GM10266 (cell line): Measurements from ENCODE around the gene TRPT1.
"Not testable (repeated sequence)": the region's sequence is repeated elsewhere in the genome, so short reads cannot be mapped to it uniquely, and the experiment has no call there.

Source experiments
- DNase-seq: peaks from one replicate; pipeline ENCODE4 v3.0.0; 2012; ENCODE audit errors: extremely low spot score
- TF ChIP-seq, protein P1 (sequence below): IDR thresholded peaks from 2 replicates; pipeline ENCODE4 v1.5.1; 2012; ENCODE audit warnings: mild to moderate bottlenecking, low read depth; ENCODE audit not compliant: control insufficient read depth, insufficient read depth; ENCODE audit errors: missing control alignments

Gene TRPT1

DNA sequence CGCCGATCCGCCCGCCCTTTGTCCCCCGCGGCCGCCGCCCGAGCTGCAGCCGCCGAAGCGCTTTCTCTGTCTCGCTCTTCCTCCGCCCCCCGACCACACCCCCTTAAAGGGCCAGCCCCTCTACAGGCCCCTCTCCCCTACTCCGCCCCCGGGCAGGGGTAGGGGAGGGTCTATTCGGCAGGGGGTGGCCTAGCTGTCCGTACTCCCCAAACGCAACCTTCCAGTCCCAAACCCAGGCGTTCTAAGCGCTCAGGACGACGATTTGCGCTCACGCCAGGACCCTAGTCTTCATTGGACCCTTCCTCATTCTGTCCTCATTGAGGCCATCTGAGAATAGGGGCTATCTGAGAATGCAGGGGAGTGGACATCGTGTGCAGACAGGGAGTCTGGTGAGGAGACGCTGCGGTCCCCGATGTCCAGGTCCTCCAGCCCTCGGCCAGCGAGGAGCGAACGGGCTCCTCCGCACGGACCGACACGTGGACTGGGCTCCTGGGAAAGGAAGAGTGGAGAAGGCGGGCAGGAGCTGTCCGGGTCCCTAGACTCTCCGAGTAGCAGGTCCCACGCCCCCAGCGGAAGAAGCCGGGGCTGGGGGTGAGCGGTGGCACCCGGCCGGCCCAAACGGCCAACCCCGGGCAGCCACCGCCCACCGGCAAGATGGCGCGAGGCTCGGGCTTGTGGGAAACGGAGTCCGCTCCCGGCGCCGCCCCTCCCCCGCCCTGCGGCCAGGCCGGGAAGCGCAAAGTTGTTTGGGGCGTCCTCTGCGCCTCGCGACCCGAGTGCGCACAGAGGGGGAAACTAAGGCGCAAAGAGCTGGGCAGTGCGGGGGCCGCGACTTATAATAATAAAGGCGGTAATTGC, 21.1 kb upstream of the TRPT1 start, which contains the start of gene PPP1R14B:
PPP1R14B (minus strand) TSS at position 73 of the 858 bp plus-strand sequence. CDS start 270 bp downstream, outside the sequence.
- peak; percentile 92 for DNase-seq
- TF ChIP-seq, protein P1, sequence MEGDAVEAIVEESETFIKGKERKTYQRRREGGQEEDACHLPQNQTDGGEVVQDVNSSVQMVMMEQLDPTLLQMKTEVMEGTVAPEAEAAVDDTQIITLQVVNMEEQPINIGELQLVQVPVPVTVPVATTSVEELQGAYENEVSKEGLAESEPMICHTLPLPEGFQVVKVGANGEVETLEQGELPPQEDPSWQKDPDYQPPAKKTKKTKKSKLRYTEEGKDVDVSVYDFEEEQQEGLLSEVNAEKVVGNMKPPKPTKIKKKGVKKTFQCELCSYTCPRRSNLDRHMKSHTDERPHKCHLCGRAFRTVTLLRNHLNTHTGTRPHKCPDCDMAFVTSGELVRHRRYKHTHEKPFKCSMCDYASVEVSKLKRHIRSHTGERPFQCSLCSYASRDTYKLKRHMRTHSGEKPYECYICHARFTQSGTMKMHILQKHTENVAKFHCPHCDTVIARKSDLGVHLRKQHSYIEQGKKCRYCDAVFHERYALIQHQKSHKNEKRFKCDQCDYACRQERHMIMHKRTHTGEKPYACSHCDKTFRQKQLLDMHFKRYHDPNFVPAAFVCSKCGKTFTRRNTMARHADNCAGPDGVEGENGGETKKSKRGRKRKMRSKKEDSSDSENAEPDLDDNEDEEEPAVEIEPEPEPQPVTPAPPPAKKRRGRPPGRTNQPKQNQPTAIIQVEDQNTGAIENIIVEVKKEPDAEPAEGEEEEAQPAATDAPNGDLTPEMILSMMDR = no peak

DNA sequence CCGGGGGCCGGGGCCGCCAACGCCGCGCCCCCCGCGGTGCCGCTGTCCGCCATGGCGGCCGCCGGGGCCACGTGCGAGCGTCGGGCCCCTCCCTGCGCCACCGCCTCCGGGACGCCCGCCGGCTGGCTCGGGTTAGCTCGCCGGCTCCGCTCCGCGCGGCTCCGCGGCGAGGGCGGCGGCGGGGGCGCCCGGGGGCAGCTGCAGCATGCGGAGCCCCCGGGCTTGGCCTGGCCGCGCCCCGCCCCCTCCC, 20.6 kb upstream of the TRPT1 start:
- DNase-seq = not testable (repeated sequence)

DNA sequence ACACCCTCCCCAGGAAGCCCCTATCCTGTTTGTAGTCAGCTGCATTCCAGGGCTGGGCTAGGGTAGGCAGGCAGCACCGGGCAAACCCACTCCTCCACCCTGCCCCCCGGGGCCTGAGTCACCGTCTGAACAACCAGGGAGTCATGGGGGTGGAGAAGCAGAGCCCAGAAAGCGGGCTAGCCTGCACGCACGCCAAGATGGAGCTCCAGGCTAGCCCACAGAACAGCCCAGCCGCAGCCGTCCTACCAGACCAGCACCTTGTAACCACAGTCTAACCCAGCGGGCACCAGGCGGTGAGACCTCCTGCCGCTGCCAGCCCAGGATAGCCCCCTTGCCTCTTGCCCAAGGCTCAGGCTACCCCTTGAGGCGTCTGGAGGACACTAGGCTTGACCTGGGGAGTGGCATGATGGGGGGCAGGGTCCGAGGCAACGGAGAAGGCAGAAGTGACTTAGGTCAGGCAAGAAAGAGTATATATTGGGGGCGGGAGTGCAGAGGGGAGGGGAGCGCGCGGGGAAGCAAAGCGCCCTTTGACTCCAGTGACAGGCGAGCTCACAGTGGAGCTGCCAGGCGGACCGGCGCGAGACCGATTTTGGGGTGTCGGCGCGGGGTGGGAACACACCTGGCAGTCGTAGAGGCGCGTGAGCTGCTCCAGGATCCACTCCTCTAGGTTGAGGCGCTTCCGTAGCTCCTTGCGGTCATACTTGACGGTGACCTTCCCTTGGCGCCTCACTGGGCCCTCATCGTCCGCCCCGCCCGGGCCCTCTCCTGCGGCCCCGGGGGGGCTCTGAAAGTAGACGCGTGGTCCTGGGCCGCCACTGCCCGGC, 20.0 kb upstream of the TRPT1 start:
- TF ChIP-seq, protein P1 = no peak
- DNase-seq = no peak

- no peak for DNase-seq
These were observed 19.4 kb upstream of the TRPT1 start for GRCh38 chr11:64245401-64245796.

DNA sequence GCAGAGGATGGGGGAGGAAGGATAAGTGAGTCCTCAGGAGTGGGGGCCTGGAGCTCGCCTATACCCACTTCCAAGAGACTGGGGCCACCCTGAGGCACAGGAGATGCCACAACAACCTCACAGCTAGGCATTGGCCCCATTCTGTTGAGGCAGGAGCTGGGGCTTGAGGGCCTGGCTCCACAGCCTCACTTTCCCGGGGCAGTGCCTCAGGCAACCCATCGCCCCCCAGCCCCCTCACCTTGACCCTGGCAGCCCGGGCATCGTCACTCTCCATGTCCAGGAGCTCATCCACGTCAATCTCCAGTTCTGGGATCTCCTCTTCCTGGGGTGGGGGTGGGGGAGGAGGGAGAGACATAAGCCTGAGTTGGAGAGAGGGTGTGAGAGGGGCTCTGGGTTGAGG, 19.0 kb upstream of the TRPT1 start:
- TF ChIP-seq, protein P1 = no peak
- DNase-seq = no peak

More at GRCh38 chr11:64245401-64245796, 19.4 kb upstream of the TRPT1 start:
- TF ChIP-seq, protein P1 = no peak

DNA sequence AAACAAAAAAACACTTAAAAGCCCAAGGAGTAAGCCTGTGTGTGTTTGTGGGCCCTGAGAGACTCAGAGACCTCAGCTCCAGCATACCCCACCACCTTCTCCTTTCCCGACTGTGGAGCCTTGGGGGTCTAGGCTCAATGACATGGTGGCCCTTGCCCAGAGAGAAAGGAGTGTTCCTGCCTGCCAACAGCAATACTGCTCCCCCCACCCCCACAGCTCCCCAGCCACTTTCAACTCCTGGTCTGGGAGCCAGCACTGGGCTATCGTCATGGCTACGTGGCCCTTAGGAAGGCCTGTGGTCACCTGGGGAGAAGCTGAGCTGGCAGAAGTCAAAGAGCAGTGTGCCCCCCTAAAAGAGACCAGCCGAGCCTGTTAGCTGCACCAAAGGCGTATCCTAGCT, 18.1 kb upstream of the TRPT1 start:
- TF ChIP-seq, protein P1 = no peak
- DNase-seq = no peak

DNA sequence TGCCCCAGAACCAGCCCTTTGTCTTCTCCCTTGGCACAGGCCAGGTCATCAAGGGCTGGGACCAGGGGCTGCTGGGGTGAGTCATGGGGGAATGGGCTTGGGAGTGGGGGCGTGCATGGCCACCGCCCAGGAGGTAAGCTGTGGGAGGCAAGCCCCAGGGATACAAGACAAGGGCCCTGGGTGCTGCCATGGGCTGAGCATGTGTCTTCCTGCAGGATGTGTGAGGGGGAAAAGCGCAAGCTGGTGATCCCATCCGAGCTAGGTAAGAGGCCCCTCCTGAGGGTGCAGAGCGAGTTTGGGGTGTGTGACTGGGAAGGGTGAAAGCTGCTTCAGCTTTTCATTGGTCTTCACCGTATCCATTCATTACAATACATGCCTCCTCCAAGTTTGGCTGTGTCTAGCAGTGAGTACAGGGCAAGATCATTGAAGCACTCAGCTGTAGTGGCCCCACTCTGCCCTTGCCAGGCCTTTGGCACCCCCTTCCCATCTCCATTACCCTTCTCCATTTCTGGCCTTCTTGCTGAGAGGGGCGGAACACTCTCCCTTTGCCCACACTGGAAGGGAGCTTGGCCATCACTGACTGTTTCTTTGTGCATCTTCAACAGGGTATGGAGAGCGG, 17.4 kb upstream of the TRPT1 start:
- DNase-seq = no peak
- TF ChIP-seq, protein P1 = no peak
